Right lobe of liver (tissue), 6 donors: ENCODE results near the gene ELK3. TPM values are rescaled to one million over a fixed set of nuclear protein-coding genes. Genes with fewer than 3 reads are reported as not detected.

Source experiments
- ATAC-seq, 4 donors: fragments of 200-7000 bp; cut with Tn5 transposase; one replicate each; pipeline ENCODE4 v1.9.1; 2020; ENCODE audit warnings: mild to moderate bottlenecking in 4 of 4, moderate library complexity in 4 of 4
- DNase-seq, 3 donors: peaks; one replicate each; pipeline ENCODE4 v3.0.0-alpha.2; 2020
- H3K27ac ChIP-seq, 3 donors: fragments of 200-600 bp; one replicate each; pipeline ENCODE4 v1.8.0; 2022
- H3K27me3 ChIP-seq, 2 donors: fragments of 200-600 bp; one replicate each; pipeline ENCODE4 v1.8.0; 2022
- H3K36me3 ChIP-seq, 4 donors: fragments of 200-600 bp; sonication (generic) in 1 of 4; one replicate each; pipeline versions ENCODE4 v1.5.1 to v1.8.0; 2017 to 2022; ENCODE audit warnings: control low read depth in 1 of 4
- H3K4me1 ChIP-seq, 4 donors: fragments of 200-600 bp; sonication (generic) in 1 of 4; one replicate each; pipeline versions ENCODE4 v1.5.1 to v1.8.0; 2017 to 2022; ENCODE audit warnings: control low read depth in 1 of 4
- H3K4me3 ChIP-seq, 3 donors: fragments of 200-600 bp; one replicate each; pipeline ENCODE4 v1.8.0; 2022
- H3K9me3 ChIP-seq, 4 donors: fragments of 200-600 bp; sonication (generic) in 1 of 4; one replicate each; pipeline versions ENCODE4 v1.5.1 to v1.8.0; 2017 to 2022; ENCODE audit warnings: control low read depth in 1 of 4
- POLR2A ChIP-seq: fragments of 450-650 bp; IDR thresholded peaks from one replicate; pipeline ENCODE4 v1.6.1; 2017; ENCODE audit warnings: antibody characterized with exemption, mild to moderate bottlenecking
- WGBS: methylation state at CpG from one replicate; pipeline ENCODE4 v1.1.6; 2018; ENCODE audit warnings: low coverage, low lambda C conversion rate; ENCODE audit not compliant: insufficient coverage; ENCODE audit errors: missing lambda C conversion rate; 5-methylcytosine and 5-hydroxymethylcytosine counted together
- intact Hi-C, 2 donors: fragments of 100-400 bp; cut with DNase I; formaldehyde crosslinking; loops; one replicate each; pipeline versions ENCODE4 v1.11.2 to v1.14.1; 2022
- total RNA-seq, 6 experiments: library from RNA; depleted of rRNA in 2 of 6; stranded (reverse); fragments of >200 nt in 2 of 6; fragmentation: NEBNext Ultra II Directional in 3 of 6; extraction: Animal tissue kit (Norgen Biotek cat#: 25700) in 3 of 6; gene quantifications; one replicate each; pipeline versions ENCODE4 v1.1.0 to v1.2.4, GENCODE V29; 2016 to 2023
- TF ChIP-seq, protein P1 (sequence below), 4 donors: fragments of 200-600 bp in 3 of 4; fragments of 450-650 bp in 1 of 4; IDR thresholded peaks; one replicate each; pipeline versions ENCODE4 v1.5.1 to v1.8.0; 2016 to 2022; ENCODE audit warnings: antibody characterized with exemption in 4 of 4, mild to moderate bottlenecking in 2 of 4
- donor health status: DM: no; HTN: yes; CAD: no.
- donor health status: DM: no; HTN: no; CAD: no.
- donor health status: DM: no; HTN: no; CAD: no.
- donor health status: DM: no; HTN: yes; CAD: no.
- donor health status: DM: no; HTN: yes; CAD: no.

ELK3 gene
- total RNA-seq, 6 experiments from 2014 or later: 5.3 to 11.2 (median 5.8) TPM

DNA sequence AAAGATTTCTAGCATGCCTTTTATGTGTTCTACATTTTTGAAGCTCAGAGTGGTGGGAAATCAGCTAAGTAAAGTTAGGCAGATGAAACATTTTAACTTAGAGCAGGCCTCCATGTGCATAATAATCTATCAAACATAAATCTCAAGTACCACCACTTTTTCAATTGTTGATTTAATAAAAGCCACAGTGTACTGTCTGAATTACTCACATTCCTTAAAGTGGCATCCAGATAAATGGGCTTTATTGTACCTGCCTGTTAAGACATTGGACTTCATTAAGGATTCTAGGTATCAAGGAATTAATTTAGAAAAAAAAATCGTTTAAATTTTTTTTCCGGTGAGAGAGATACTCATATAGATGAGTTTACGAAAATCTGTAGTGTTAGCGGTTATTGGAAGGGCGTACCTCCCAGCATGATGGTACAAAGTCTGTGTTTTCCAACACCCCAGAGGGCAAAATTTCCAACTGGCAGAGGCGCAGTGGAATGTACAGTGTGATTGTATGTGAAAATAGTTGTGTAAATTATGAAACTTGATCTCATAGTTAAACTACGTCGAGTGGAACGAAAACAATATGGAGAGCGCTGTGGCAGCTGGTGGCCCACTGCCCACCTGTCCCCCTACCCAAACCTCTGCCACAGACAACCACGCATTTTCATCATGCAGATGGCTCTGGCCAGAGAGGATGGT, 25.0 kb downstream of the ELK3 start:
- Histone ChIP-seq H3K4me1 (peaks cover 0 to 9% (median 0%) of the 10 kb centered on the region in 4 donors), H3K4me3 (no peak overlapping the region), H3K27me3 (no peaks in the 10 kb centered on the region), H3K27ac (no peak overlapping the region), H3K9me3 (no peaks in the 10 kb centered on the region), H3K36me3 (peaks cover 0 to 2% (median 0%) of the 10 kb centered on the region in 4 donors)
- DNase-seq: no peak
- WGBS: 88% methylated on average over 10 of the region's 11 CpGs
- intact Hi-C loops: loop anchor here in 1 of 2 donors (10.0 kb wide), 1 partner anchor 154 kb away; no protein-coding TSS in a partner anchor
- no peak for ATAC-seq
- TF ChIP-seq, protein P1, sequence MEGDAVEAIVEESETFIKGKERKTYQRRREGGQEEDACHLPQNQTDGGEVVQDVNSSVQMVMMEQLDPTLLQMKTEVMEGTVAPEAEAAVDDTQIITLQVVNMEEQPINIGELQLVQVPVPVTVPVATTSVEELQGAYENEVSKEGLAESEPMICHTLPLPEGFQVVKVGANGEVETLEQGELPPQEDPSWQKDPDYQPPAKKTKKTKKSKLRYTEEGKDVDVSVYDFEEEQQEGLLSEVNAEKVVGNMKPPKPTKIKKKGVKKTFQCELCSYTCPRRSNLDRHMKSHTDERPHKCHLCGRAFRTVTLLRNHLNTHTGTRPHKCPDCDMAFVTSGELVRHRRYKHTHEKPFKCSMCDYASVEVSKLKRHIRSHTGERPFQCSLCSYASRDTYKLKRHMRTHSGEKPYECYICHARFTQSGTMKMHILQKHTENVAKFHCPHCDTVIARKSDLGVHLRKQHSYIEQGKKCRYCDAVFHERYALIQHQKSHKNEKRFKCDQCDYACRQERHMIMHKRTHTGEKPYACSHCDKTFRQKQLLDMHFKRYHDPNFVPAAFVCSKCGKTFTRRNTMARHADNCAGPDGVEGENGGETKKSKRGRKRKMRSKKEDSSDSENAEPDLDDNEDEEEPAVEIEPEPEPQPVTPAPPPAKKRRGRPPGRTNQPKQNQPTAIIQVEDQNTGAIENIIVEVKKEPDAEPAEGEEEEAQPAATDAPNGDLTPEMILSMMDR (IDR thresholded peaks at IDR 0.05): no peak
- no peak for TF ChIP-seq POLR2A

DNA sequence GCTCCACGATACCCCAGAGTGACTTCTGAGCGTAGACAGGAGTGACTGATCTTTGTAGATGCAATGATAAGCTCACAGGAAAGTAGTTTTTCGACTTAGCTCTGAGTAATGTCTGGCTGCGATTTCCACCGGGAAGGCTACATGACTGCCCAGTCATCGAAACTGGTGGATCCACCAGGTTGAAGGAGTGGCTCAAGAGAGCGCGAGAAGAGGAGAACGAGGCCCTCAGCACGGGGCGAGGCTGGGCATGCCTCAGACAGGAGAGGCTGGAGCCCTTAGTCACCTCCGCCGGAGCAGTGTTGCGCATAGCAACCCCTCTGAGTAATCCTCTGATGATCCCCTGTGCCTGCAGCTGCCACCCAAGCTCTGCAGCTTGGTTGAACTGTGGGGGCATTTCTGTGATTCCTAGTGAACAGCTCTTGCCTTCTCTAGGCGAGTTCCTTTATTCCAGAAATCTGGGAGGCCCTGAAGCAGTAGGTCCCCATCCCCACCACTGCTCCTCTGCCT, 25.6 kb downstream of the ELK3 start:
- ATAC-seq (no peak), DNase-seq (no peak)
- Histone ChIP-seq H3K4me1 (peaks cover 0 to 9% (median 0%) of the 10 kb centered on the region in 4 donors), H3K4me3 (no peak overlapping the region), H3K36me3 (peaks cover 0 to 2% (median 0%) of the 10 kb centered on the region in 4 donors), H3K9me3 (no peaks in the 10 kb centered on the region), H3K27me3 (no peaks in the 10 kb centered on the region), H3K27ac (no peak overlapping the region)
- 66% methylated on average over 5 of the region's 15 CpGs for WGBS
- intact Hi-C loops: loop anchor here in 1 of 2 donors (10.0 kb wide), 1 partner anchor 155 kb away; no protein-coding TSS in a partner anchor
- TF ChIP-seq POLR2A: no peak
- TF ChIP-seq, protein P1 (IDR thresholded peaks at IDR 0.05): no peak

DNA sequence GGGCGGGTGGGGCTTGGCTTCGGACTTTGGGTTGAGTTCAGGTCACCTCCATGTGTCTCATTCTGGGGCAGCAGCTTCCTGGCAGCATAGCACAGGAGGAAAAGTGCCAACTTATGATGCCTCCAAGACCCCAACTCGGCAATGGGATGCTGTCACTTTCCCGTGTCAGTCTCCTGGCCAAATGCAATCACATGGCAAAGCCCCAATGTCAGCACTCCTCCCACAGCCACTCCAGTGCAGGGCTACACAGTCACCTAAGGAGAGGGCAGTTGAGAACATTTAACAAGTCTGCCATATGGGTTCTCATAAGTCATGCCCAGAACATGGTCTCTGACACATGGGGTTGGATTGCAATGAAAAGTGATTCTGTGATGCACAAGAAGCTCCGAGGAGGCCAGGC, 26.7 kb downstream of the ELK3 start:
- H3K36me3 ChIP-seq: peaks cover 0 to 2% (median 0%) of the 10 kb centered on the region in 4 donors
- WGBS: 44% methylated on average over 3 of the region's 5 CpGs
- H3K4me3 ChIP-seq: no peak overlapping the region
- ATAC-seq: no peak
- no peak for DNase-seq
- H3K27ac ChIP-seq: no peak overlapping the region
- peaks cover 0 to 12% (median 5%) of the 10 kb centered on the region in 4 donors for H3K4me1 ChIP-seq
- H3K27me3 ChIP-seq: no peaks in the 10 kb centered on the region
- H3K9me3 ChIP-seq: no peaks in the 10 kb centered on the region
- intact Hi-C loops: no loop called here
- TF ChIP-seq, protein P1 (IDR thresholded peaks at IDR 0.05): no peak
- no peak for TF ChIP-seq POLR2A

DNA sequence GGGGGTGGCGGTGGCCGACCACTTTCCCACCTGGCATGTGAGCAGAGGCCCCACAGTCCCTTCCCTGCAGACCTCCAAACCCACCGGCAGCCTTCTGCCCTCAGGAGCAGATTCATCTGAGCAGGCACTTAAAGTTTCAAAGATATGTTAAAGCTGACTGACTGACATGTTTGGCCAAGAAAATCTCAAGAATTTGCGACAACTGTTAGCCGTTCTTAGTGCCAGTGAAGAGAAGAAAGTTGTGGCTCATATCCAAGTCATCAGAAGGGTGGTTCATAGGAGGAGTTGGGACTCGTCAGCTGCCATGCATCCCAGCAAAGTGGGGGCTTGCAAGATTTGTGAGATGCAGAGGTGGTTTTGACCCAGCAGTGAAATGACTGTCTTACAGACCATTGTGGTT, 27.2 kb downstream of the ELK3 start:
- DNase-seq (no peak), ATAC-seq (no peak)
- Histone ChIP-seq H3K9me3 (no peaks in the 10 kb centered on the region), H3K4me3 (no peak overlapping the region), H3K27ac (no peak overlapping the region), H3K36me3 (peaks cover 0 to 2% (median 0%) of the 10 kb centered on the region in 4 donors), H3K4me1 (peaks cover 0 to 14% (median 5%) of the 10 kb centered on the region in 4 donors), H3K27me3 (no peaks in the 10 kb centered on the region)
- TF ChIP-seq, protein P1 (IDR thresholded peaks at IDR 0.05): no peak
- no peak for TF ChIP-seq POLR2A
- 82% methylated on average over 6 of the region's 6 CpGs for WGBS
- intact Hi-C loops: no loop called here
